K562 (cell line): Measurements from ENCODE around the gene RNF40.

Experiments used
- POLR2AphosphoS5 ChIP-seq: IDR thresholded peaks from 2 replicates; pipeline ENCODE4 v1.6.1; 2011; ENCODE audit warnings: mild to moderate bottlenecking, low read depth, low read length, moderate library complexity; ENCODE audit not compliant: control insufficient read depth, insufficient read depth
- ZNF217 ChIP-seq: sonication (generic); formaldehyde crosslinking; IDR thresholded peaks from 2 replicates; pipeline ENCODE4 v1.8.0; 2022; ENCODE audit warnings: mild to moderate bottlenecking, missing genetic modification reagents

- TF ChIP-seq ZNF217 (CRISPR knock-in tag): no peak
- TF ChIP-seq POLR2AphosphoS5: no peak
These were observed 41.0 kb upstream of the RNF40 start for GRCh38 chr16:30721167-30721566.
